WERI-Rb-1 (cell line): Measurements from ENCODE around the gene MMEL1.
A peak's percentile ranks its signal among the peaks of the same experiment; 100 is the strongest.

Experiments used
- DNase-seq: peaks from one replicate; pipeline ENCODE4 v3.0.0-alpha.2; 2020
- H3K27ac ChIP-seq: fragments of 250-450 bp; sonication (Bioruptor Pico); 2 replicates; pipeline ENCODE4 v1.5.1; 2020; ENCODE audit warnings: mild to moderate bottlenecking, moderate library complexity
- H3K27me3 ChIP-seq: fragments of 250-450 bp; sonication (Bioruptor Pico); 2 replicates; pipeline ENCODE4 v1.5.1; 2021; ENCODE audit warnings: mild to moderate bottlenecking, low read depth, moderate library complexity; ENCODE audit not compliant: insufficient read depth, severe bottlenecking
- H3K36me3 ChIP-seq: fragments of 250-450 bp; sonication (Bioruptor Pico); 2 replicates; pipeline ENCODE4 v1.5.1; 2020; ENCODE audit warnings: mild to moderate bottlenecking, moderate library complexity
- H3K4me3 ChIP-seq: 2 replicates; pipeline ENCODE4 v1.5.1; 2011; ENCODE audit warnings: low read depth, mild to moderate bottlenecking, control low read depth, low read length
- H3K9me3 ChIP-seq: fragments of 250-450 bp; sonication (Bioruptor Pico); 2 replicates; pipeline ENCODE4 v1.5.1; 2021; ENCODE audit warnings: mild to moderate bottlenecking, moderate library complexity; ENCODE audit not compliant: severe bottlenecking
- CTCF ChIP-seq: IDR thresholded peaks from 2 replicates; pipeline ENCODE4 v1.5.1; 2011; ENCODE audit warnings: low read depth, mild to moderate bottlenecking, control low read depth, inconsistent platforms, low read length

MMEL1 gene

GRCh38 chr1:2544875-2545640 is 87.8 kb downstream of the MMEL1 start:
- H3K36me3 ChIP-seq = no peaks in the 10 kb centered on the region
- no peaks in the 10 kb centered on the region for H3K9me3 ChIP-seq
- TF ChIP-seq CTCF = no peak
- H3K27ac ChIP-seq = peak overlapping the region; percentile 97
- peak; percentile 92 for DNase-seq
- H3K4me3 ChIP-seq = peak overlapping the region; percentile 28
- no peaks in the 10 kb centered on the region for H3K27me3 ChIP-seq

GRCh38 chr1:2544093-2544874 is 88.5 kb downstream of the MMEL1 start:
- Histone ChIP-seq H3K4me3 (no peak overlapping the region), H3K9me3 (no peaks in the 10 kb centered on the region), H3K27ac (peak overlapping the region; percentile 97), H3K36me3 (no peaks in the 10 kb centered on the region), H3K27me3 (no peaks in the 10 kb centered on the region)
- no peak for TF ChIP-seq CTCF
- peak; percentile 77 for DNase-seq

- peak; percentile 84 for DNase-seq
- Histone ChIP-seq H3K9me3 (no peaks in the 10 kb centered on the region), H3K4me3 (peak overlapping the region; percentile 29), H3K36me3 (no peaks in the 10 kb centered on the region), H3K27me3 (no peaks in the 10 kb centered on the region), H3K27ac (peak overlapping the region; percentile 97)
- no peak for TF ChIP-seq CTCF
These were observed 89.2 kb downstream of the MMEL1 start for GRCh38 chr1:2543543-2544092.

- Histone ChIP-seq H3K27ac (peak overlapping the region; percentile 97), H3K9me3 (no peaks in the 10 kb centered on the region), H3K4me3 (no peak overlapping the region), H3K27me3 (no peaks in the 10 kb centered on the region), H3K36me3 (no peaks in the 10 kb centered on the region)
- no peak for TF ChIP-seq CTCF
- no peak for DNase-seq
These were observed 90.4 kb downstream of the MMEL1 start for GRCh38 chr1:2542246-2542915.

- Histone ChIP-seq H3K27me3 (no peaks in the 10 kb centered on the region), H3K36me3 (no peaks in the 10 kb centered on the region), H3K9me3 (no peaks in the 10 kb centered on the region), H3K27ac (peak overlapping the region; percentile 97), H3K4me3 (no peak overlapping the region)
- DNase-seq = no peak
- TF ChIP-seq CTCF = no peak
These were observed 91.1 kb downstream of the MMEL1 start for GRCh38 chr1:2541619-2542245.
